ENCODE results near the gene DLG2.

GRCh38 chr11:84333221-84333620, 1293.9 kb downstream of the DLG2 start:
- no peak for TF ChIP-seq YY1 (IDR thresholded peaks at IDR 0.05; ENCODE audit: low read depth)
- no peak for TF ChIP-seq FOXM1 (IDR thresholded peaks at IDR 0.05; ENCODE audit: borderline replicate concordance, low read depth)
- TF ChIP-seq RAD21 (IDR thresholded peaks at IDR 0.05; ENCODE audit: low read depth), result no peak
- no peak for TF ChIP-seq CREB1 (IDR thresholded peaks at IDR 0.05; ENCODE audit: low read depth)
- TF ChIP-seq, protein P1, sequence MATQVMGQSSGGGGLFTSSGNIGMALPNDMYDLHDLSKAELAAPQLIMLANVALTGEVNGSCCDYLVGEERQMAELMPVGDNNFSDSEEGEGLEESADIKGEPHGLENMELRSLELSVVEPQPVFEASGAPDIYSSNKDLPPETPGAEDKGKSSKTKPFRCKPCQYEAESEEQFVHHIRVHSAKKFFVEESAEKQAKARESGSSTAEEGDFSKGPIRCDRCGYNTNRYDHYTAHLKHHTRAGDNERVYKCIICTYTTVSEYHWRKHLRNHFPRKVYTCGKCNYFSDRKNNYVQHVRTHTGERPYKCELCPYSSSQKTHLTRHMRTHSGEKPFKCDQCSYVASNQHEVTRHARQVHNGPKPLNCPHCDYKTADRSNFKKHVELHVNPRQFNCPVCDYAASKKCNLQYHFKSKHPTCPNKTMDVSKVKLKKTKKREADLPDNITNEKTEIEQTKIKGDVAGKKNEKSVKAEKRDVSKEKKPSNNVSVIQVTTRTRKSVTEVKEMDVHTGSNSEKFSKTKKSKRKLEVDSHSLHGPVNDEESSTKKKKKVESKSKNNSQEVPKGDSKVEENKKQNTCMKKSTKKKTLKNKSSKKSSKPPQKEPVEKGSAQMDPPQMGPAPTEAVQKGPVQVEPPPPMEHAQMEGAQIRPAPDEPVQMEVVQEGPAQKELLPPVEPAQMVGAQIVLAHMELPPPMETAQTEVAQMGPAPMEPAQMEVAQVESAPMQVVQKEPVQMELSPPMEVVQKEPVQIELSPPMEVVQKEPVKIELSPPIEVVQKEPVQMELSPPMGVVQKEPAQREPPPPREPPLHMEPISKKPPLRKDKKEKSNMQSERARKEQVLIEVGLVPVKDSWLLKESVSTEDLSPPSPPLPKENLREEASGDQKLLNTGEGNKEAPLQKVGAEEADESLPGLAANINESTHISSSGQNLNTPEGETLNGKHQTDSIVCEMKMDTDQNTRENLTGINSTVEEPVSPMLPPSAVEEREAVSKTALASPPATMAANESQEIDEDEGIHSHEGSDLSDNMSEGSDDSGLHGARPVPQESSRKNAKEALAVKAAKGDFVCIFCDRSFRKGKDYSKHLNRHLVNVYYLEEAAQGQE (IDR thresholded peaks at IDR 0.05; ENCODE audit: low read depth), result no peak
- no peak for TF ChIP-seq TAF1 (IDR thresholded peaks at IDR 0.05; ENCODE audit: low read depth)
- no peak for TF ChIP-seq TEAD4 (IDR thresholded peaks at IDR 0.05)
